Measurements from ENCODE around the gene TTC39B.

TTC39B gene

GRCh38 chr9:15300218-15300617 is 6.8 kb downstream of the TTC39B start:
- no peak for DNase-seq

- no peak for DNase-seq
Observed at GRCh38 chr9:15299374-15299939, 7.6 kb downstream of the TTC39B start.

DNA sequence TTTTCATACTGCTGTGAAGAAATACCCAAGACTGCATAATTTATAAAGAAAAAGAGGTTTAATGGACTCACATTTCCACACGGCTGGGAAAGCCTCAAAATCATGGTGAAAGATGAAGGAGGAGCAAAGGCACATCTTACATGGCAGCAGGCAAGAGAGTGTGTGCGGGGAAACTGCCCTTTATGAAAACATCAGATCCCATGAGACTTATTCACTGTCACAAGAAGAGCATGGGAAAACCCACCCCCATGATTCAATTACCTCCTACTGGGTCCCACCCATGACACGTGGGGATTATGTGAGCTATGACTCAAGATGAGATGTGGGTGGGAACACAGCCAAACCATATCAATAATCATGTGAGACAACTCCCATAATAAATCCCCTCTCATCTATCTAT is 8.7 kb downstream of the TTC39B start:
- no peak for DNase-seq

GRCh38 chr9:15295761-15296405 is 11.1 kb downstream of the TTC39B start:
- DNase-seq, result peak; percentile 54

- no peak for DNase-seq
Observed at GRCh38 chr9:15294604-15295003, 12.4 kb downstream of the TTC39B start.

DNA sequence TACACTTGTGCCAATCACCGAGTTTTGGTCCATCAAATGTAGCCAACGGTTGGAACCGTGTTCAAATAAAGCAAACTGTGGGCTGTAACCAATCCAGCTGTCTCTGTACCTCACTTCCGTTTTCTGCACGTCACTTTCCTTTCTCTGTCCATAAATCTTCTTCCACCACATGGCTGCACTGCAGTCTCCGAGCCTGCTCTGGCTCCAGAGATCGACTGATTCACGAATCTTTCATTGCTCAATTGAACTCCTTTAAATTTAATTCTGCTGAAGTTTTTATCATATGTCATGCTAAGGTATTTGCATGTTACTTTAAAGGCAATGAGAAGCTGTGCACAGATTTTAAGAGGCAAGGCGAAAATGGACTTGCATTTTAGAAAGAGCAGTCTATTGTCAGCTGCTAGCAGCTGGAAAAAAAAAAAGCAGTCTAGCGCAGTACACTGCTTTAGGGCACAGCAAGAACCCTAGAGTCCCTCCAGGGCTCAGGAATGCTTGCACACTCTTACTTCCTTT is 13.2 kb downstream of the TTC39B start:
- peak; percentile 46 for DNase-seq

- DNase-seq, result no peak
Observed at GRCh38 chr9:15293084-15293483, 13.9 kb downstream of the TTC39B start.

DNA sequence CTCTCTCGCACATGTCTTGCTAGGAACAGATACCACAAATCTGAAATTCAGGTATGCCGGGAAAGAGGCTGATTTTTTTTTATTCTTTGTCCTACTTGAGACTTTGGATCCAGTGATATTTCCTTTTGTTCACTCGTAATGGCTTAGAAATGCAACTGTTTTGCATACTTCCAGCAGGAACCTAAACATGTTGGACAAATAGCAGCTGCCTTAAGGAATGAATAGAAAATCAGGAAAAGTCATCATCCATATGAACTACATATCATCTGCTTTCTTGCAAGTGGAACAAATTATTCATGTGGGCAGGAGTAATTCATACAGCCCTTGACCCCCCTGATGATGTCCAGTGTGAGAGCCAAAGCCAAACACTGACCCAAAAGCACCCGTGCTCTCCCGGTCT is 17.4 kb downstream of the TTC39B start:
- DNase-seq, result no peak

- DNase-seq, result no peak
Observed at GRCh38 chr9:15287309-15287708, 19.7 kb downstream of the TTC39B start.

DNA sequence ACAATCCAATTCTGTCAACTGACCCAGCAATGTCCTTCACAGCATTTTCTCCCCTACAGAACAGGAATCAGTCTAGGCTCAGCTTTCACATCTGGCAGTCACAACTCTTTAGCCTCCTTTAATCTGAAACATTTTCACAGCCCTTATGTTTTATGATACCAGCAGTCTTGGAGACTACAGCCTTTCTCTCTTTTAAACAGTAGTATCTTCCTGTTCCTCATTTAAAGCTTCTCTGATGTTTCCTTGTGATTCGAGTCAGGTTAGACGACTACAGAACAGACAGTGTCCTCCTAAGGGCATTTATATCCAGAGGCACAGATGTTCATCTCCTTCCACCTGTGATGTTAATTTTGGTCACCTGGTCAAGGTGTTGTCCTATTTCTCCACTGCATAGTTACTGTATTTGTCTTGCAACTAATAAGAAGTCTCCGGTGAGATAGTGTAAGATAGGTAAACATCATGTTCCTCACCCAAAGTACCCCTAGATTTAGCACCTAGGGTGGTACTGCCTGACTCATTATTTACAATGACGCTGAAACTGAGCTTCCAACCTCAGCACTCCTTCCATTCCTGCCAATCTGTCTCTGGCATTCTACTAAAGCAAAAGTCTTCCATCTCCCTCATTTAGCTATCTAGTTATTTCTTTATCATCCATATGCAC is 20.7 kb downstream of the TTC39B start:
- DNase-seq, result no peak

- DNase-seq, result no peak
Observed at GRCh38 chr9:15282567-15283285, 24.3 kb downstream of the TTC39B start.

GRCh38 chr9:15280647-15281046 is 26.4 kb downstream of the TTC39B start:
- no peak for DNase-seq

GRCh38 chr9:15278839-15279238 is 28.2 kb downstream of the TTC39B start:
- DNase-seq, result no peak

DNA sequence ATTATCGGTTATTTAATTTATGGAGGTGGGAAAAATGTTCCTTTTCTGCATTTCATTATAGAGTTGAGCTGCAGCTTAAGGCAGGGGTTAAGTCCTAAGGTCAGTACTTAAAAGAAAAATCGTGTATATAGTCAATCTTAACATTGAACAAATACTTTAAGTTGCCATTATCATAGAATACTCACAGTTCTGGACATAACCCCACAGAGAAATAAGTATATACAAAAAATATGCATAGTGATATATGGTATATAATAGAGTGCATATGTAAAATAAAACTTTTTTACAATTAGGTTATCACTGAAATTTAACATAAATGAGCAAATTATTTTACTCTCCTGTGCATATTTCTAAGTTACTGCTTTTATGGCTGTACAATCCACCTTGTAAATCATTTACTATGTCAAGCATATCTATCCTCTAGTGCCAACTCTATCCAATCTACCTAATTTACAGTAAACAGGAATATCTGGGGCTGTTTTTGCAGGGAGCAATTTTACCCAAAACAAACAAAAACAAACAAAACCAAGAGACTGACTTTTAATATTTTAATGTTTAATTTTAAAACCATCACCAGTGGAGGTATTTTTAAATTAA is 28.8 kb downstream of the TTC39B start:
- no peak for DNase-seq

DNA sequence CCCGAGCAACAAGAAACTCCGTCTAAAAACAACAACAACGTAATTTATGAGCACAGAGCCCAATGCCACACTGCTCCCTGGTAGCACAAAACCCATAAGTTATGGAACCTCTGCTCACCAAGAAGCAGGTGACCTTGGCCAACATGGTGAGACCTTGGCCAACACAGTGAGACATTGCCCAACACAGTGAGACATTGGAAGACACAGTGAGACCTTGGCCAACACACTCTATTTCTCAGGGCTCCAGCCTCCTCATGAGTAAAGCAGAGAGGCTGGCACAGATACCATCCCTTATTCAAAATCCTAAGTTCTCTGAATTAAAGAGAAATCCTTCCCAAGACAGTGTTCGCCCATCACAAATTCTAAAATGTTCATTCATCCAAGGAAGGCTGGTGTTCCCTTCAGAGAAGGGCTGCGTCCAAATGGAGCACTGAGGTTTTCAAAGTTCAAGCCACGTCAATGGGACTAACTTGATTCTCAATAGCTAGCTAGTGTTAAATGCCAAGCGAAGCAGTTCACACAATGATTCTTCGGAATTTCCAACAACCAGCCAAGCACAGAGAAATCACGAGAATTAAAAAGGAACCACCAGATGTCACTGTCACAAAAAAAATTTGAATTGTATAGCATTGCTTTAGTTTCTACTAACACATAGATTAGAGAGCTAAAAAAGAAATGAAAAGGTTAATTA is 29.5 kb downstream of the TTC39B start:
- DNase-seq, result peak; percentile 26

DNA sequence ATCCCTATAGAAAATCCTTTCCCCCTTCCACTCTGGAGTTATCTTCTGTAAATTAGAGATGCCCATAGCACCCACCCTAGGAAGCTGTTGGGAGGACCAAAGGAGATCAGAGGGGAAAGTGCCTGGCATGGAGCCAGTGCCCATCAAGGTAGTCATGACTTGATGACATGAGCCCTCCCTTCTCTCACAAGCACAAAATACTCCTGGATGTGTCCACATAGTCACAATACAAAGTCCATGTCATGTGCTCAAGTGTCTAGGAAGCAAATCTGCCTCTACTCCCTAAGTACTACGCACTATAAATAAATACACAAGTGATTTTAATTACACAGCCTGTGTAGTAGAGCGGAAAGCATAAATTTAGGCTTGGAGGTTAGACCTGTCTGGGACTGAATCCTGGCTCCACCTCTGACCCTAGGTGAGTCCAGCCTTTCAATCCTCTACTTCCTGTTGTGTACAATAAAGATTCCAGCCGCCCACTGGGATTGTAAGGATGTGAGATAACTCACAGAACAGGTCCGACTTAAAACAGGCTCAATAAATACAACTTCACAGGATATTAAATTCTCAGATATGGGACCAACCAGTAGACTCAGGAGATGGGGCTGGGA is 30.6 kb downstream of the TTC39B start:
- DNase-seq, result no peak

DNA sequence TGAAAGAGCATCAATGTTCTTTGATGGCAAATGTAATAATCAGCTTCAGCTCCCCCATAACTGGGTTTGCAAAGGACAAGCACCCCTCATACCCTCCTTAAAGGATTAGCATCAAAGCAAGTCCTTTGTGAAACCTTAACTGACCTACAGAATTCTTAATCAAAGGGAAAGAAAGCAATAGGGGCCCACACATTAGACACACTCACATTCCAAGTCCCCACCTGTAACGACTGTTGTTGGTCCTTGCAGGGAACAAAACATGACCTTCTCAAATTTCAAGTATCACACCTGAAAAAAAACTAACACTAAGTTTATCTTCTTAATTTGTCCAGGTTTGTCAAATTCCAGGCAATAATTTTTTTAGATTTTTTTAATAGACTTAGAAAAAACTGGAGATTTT is 32.6 kb downstream of the TTC39B start:
- no peak for DNase-seq

- DNase-seq, result no peak
Observed at GRCh38 chr9:15272377-15272928, 34.6 kb downstream of the TTC39B start.

DNA sequence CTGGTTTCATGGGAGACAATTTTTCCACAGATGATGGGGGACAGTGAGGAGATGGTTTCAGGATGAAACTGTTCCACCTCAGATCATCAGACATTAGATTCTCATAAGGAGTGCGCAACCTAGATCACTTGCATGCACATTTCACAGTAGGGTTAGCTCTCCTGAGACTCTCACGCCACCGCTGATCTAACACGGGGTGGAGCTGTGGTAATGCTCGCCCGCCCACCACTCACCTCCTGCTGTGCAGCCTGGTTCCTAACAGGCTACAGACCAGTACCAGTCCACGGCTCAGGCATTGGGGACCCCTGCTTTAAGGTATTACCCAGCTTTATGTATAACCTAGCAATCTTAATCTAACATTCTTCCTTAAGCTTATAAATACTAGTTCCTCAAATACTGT is 35.6 kb downstream of the TTC39B start:
- no peak for DNase-seq

DNA sequence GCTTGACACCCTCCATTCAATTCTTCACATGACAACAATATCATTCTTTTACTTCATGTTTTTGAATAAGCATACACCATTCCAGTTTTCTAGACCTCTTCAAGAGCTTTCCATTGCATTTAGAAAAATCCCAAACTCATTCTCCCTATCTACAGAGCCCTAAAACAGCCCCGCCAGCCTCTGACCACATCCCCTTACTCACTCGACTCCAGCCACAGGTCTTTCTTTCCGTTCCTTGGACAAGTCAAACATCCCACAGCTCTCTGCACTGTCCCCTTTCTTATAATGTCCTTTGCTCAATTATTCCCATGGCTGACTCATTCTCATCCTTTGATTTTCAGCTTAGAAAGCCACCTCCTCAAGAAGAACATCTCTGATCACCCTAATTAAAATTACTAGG is 38.2 kb downstream of the TTC39B start:
- no peak for DNase-seq

- no peak for DNase-seq
Observed at GRCh38 chr9:15268317-15268716, 38.7 kb downstream of the TTC39B start.

- no peak for DNase-seq
Observed at GRCh38 chr9:15264918-15265317, 42.1 kb downstream of the TTC39B start.
